ENCODE results near the gene GPR55. TPM values are rescaled to one million over a fixed set of nuclear protein-coding genes. Genes with fewer than 3 reads are reported as not detected.

GPR55 gene
- total RNA-seq, 2 donors from 2014 or later: not detected

DNA sequence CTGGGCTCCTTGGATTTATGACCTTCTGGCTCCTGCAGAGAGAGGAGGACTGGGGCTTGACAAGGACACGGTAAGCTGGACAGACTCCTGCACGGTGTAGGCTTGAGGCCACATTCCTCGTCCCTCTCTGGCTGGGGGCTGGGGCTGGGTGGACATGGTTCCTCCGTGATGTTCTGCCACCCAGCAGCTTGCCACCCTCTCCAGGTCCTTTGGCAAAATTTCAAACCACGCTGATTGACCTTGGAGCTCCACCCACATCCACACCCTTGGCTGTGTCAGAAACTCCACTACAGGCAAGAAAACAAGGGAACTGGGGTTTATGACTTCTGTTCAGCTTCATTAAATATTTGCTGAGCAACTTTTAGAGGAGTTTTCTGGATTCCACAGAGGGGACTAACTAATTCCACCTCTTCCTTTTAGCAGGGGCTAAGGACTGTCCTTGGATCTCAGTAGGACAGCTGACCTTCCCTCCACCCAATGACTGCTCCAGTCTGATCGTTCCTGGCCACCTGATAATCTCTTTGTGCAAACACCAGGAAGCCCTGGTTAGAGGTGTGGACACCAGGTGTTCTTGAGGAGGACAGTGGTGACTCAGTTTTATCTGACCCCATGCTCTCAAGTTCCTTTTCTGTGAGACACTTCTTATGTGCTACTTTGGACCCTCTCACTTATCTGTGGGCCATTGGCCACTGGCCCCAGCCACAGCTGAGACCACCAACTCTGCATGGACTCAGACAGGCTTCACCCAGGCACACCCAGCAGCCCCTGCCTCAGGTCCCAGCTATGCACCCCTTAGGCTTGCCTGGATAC is 29.3 kb downstream of the GPR55 start:
- WGBS, 2 donors: 20 to 23% methylated on average over 2 to 6 of the region's 6 CpGs
- no peaks in the 10 kb centered on the region for H3K27me3 ChIP-seq
- intact Hi-C loops (cut with DNase I): no loop called here
- H3K4me1 ChIP-seq: peaks cover 10% of the 10 kb centered on the region
- DNase-seq (peak; percentile 13 to 30 (median 19)), ATAC-seq (peak; percentile 54)
- no peaks in the 10 kb centered on the region for H3K9me3 ChIP-seq
- H3K27ac ChIP-seq: no peak overlapping the region
- no peak for TF ChIP-seq CTCF (IDR thresholded peaks at IDR 0.05)
- TF ChIP-seq POLR2A (IDR thresholded peaks at IDR 0.05): no peak
- H3K36me3 ChIP-seq (replicated peaks in 1 of 2; ENCODE audit: insufficient read depth in 1 of 2, low read depth in 2 of 2): no peaks in the 10 kb centered on the region
- H3K4me3 ChIP-seq: no peak overlapping the region

DNA sequence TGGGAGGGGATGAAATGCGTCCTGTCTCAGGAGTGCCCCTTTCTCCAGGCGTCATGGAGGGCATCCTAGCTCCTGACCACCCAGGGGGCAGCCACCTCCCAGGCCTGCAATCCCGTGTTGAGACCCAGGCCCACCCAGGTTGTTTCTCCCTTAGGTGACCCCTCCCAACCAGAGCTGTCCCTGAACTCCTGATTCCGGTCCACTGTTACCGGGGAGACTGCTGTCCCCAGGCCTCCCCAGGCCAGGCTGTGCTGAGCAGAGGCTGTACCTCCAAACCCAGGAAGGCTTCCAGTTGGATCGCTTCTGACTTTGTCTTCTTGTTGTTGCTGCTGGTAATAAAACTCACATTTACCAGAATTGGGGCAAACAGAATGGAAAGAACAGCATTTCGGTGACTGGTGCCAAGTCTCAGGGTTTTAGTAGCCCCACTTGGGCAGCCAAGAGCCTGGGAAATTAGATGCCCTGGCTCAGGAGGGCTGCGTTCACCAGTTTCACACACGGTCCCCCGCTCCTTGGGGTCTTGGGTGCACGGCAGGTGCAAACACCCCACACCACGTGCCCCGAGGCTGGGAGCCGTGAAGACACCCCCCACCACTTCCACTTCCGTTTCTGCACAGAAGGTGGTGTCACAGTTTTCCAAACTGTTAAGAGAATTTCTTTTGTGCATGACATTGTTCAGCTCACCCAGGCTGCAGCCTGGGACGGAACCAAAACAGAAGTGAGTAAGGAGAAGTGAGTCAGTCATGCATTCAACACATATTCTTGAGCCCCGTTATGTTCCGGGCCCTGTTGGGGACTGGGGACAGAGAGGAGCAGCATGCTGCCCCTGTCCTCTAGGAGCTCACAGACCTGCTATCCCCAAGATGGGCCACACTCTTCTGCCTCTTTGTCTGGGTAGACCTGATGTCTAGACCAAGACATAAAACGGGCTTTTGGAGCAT is 30.9 kb downstream of the GPR55 start:
- Histone ChIP-seq H3K4me3 (no peak overlapping the region), H3K36me3 (replicated peaks in 1 of 2; ENCODE audit: insufficient read depth in 1 of 2, low read depth in 2 of 2) (no peaks in the 10 kb centered on the region), H3K27me3 (no peaks in the 10 kb centered on the region), H3K4me1 (peaks cover 10% of the 10 kb centered on the region), H3K27ac (no peak overlapping the region), H3K9me3 (no peaks in the 10 kb centered on the region)
- DNase-seq: peak in 1 of 4 donors; percentile 6
- intact Hi-C loops (cut with DNase I): no loop called here
- TF ChIP-seq CTCF (IDR thresholded peaks at IDR 0.05): no peak
- no peak for TF ChIP-seq POLR2A (IDR thresholded peaks at IDR 0.05)
- ATAC-seq: no peak
- WGBS, 2 donors: 77 to 79% methylated on average over 18 to 19 of the region's 19 CpGs

- H3K4me3 ChIP-seq: no peak overlapping the region
- DNase-seq (no peak), ATAC-seq (no peak)
- intact Hi-C loops (cut with DNase I): no loop called here
- no peaks in the 10 kb centered on the region for H3K36me3 ChIP-seq (replicated peaks in 1 of 2; ENCODE audit: insufficient read depth in 1 of 2, low read depth in 2 of 2)
- H3K27ac ChIP-seq: no peak overlapping the region
- no peaks in the 10 kb centered on the region for H3K9me3 ChIP-seq
- TF ChIP-seq POLR2A (IDR thresholded peaks at IDR 0.05): no peak
- no peak for TF ChIP-seq CTCF (IDR thresholded peaks at IDR 0.05)
- H3K4me1 ChIP-seq: peaks cover 10% of the 10 kb centered on the region
- no peaks in the 10 kb centered on the region for H3K27me3 ChIP-seq
- WGBS, 2 donors: 15 to 42% methylated on average over 2 to 6 of the region's 6 CpGs
These were observed 31.7 kb downstream of the GPR55 start for GRCh38 chr2:230893338-230893737.

DNA sequence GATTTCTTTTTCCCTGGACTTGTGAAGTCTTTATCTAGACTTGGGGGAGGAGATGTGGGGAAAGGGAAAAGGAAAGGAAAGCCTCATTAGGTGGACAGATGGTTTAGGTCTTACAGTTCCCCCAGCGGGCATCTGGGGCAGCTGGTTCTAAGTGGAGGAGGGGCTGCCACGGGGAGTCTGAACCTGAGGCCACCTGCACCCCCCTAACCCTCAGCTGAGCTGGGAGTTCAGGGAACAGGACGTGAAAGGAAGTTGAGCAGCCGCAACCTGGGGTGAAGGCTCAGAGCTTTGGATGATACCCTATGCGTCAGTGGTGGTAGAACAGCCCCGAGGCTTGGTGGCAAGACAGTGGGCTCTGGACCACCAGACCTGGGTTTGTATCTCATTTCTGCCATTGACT is 33.5 kb downstream of the GPR55 start:
- H3K27me3 ChIP-seq: no peaks in the 10 kb centered on the region
- H3K36me3 ChIP-seq (replicated peaks in 1 of 2; ENCODE audit: insufficient read depth in 1 of 2, low read depth in 2 of 2): no peaks in the 10 kb centered on the region
- WGBS, 2 donors: 57 to 58% methylated on average over 6 of the region's 6 CpGs
- TF ChIP-seq POLR2A (IDR thresholded peaks at IDR 0.05) (no peak), CTCF (IDR thresholded peaks at IDR 0.05) (no peak)
- ATAC-seq (no peak), DNase-seq (no peak)
- H3K9me3 ChIP-seq: no peaks in the 10 kb centered on the region
- H3K27ac ChIP-seq: no peak overlapping the region
- H3K4me1 ChIP-seq: peaks cover 10% of the 10 kb centered on the region
- intact Hi-C loops (cut with DNase I): no loop called here
- no peak overlapping the region for H3K4me3 ChIP-seq
